Kidney (tissue), 14 donors: ENCODE data around the gene BTN1A1. TPM values are rescaled to one million over a fixed set of nuclear protein-coding genes. Genes with fewer than 3 reads are reported as not detected.

Experiments
- DNase-seq, 5 donors: peaks; one replicate each; pipeline ENCODE4 v3.0.0-alpha.2; 2013 to 2020
- FAIRE-seq: peaks from 2 replicates; lab custom pipeline; 2012; peaks lifted over from hg19 to GRCh38; lab: Jason Lieb, UNC
- H3K27ac ChIP-seq, 2 donors: one replicate each; pipeline ENCODE4 v1.7.0; 2013; ENCODE audit warnings: low read depth in 2 of 2, low read length in 2 of 2, inconsistent platforms in 1 of 2
- H3K27me3 ChIP-seq: one replicate; pipeline ENCODE4 v1.7.1; 2013; ENCODE audit warnings: low read length, inconsistent platforms; ENCODE audit not compliant: control insufficient read depth, insufficient read depth
- H3K36me3 ChIP-seq, 3 donors: one replicate each; pipeline versions ENCODE4 v1.7.0 to v1.7.1; 2013; ENCODE audit warnings: low read length in 3 of 3, control low read depth in 1 of 3, inconsistent platforms in 1 of 3; ENCODE audit not compliant: insufficient read depth in 3 of 3, control insufficient read depth in 2 of 3
- H3K4me1 ChIP-seq, 3 donors: one replicate each; pipeline versions ENCODE4 v1.7.0 to v1.7.1; 2013; ENCODE audit warnings: low read length in 3 of 3, inconsistent platforms in 1 of 3, low read depth in 1 of 3; ENCODE audit not compliant: control insufficient read depth in 2 of 3, insufficient read depth in 2 of 3
- H3K4me3 ChIP-seq, 3 donors: one replicate each; pipeline versions ENCODE4 v1.7.0 to v1.8.1; 2013; ENCODE audit warnings: low read length in 3 of 3, control low read depth in 1 of 3, inconsistent platforms in 1 of 3
- H3K9ac ChIP-seq, 3 donors: one replicate each; pipeline versions ENCODE4 v1.7.0 to v1.7.1; 2013; ENCODE audit warnings: low read length in 3 of 3, control low read depth in 1 of 3, inconsistent platforms in 1 of 3
- H3K9me3 ChIP-seq, 3 donors: one replicate each; pipeline versions ENCODE4 v1.7.0 to v1.7.1; 2013; ENCODE audit warnings: low read length in 3 of 3, control low read depth in 1 of 3, inconsistent platforms in 1 of 3; ENCODE audit not compliant: control insufficient read depth in 2 of 3, insufficient read depth in 1 of 3
- intact Hi-C: fragments of 100-400 bp; cut with DNase I; formaldehyde crosslinking; loops from one replicate; pipeline ENCODE4 v1.11.1; 2022
- polyA plus RNA-seq: library from polyadenylated mRNA; stranded (reverse); fragments of 350-450 nt; fragmentation: Illumina TruSeq; extraction: RNeasy Lipid Tissue Mini Kit (QIAGEN cat#74804); gene quantifications from one replicate; pipeline ENCODE4 v1.2.3, GENCODE V29; 2014; ENCODE audit warnings: low read depth, low replicate concordance; ENCODE audit not compliant: insufficient read depth
- total RNA-seq: library from RNA; stranded (reverse); fragmentation: NEBNext Ultra II Directional; extraction: Animal tissue kit (Norgen Biotek cat#: 25700); gene quantifications from one replicate; pipeline ENCODE4 v1.2.1, GENCODE V29; 2021
- TF ChIP-seq, protein P1 (sequence below): IDR thresholded peaks from 3 replicates; pipeline ENCODE4 v1.5.1; 2012; ENCODE audit warnings: mild to moderate bottlenecking, moderate library complexity, borderline replicate concordance; ENCODE audit not compliant: insufficient read depth; ENCODE audit errors: extremely low read depth
- donor health status: control.
- donor health status: control.
- donor health status: control.
- donor health status: control.
- donor health status: control.
- donor health status: DM: yes; HTN: yes; CAD: no.
- donor health status: Normal renal cell carcinoma (clear cell type).

BTN1A1 gene
- total and polyA plus RNA-seq, 2 donors from 2014 or later, result 0.09 TPM; not detected in 1

- intact Hi-C loops, result no loop called here
- H3K9ac ChIP-seq, result peak overlapping the region in 2 of 3 donors; percentile 15 to 44
- no peaks in the 10 kb centered on the region for H3K36me3 ChIP-seq
- peak overlapping the region in 1 of 2 donors; percentile 73 for H3K27ac ChIP-seq
- H3K4me1 ChIP-seq, result peaks cover 0 to 2% (median 0%) of the 10 kb centered on the region in 3 donors
- FAIRE-seq, result no peak
- no peaks in the 10 kb centered on the region for H3K27me3 ChIP-seq
- no peaks in the 10 kb centered on the region for H3K9me3 ChIP-seq
- H3K4me3 ChIP-seq, result peak overlapping the region; percentile 51 to 68 (median 58)
- DNase-seq, result peak in 3 of 5 donors; percentile 44 to 71 (median 65)
- TF ChIP-seq, protein P1, sequence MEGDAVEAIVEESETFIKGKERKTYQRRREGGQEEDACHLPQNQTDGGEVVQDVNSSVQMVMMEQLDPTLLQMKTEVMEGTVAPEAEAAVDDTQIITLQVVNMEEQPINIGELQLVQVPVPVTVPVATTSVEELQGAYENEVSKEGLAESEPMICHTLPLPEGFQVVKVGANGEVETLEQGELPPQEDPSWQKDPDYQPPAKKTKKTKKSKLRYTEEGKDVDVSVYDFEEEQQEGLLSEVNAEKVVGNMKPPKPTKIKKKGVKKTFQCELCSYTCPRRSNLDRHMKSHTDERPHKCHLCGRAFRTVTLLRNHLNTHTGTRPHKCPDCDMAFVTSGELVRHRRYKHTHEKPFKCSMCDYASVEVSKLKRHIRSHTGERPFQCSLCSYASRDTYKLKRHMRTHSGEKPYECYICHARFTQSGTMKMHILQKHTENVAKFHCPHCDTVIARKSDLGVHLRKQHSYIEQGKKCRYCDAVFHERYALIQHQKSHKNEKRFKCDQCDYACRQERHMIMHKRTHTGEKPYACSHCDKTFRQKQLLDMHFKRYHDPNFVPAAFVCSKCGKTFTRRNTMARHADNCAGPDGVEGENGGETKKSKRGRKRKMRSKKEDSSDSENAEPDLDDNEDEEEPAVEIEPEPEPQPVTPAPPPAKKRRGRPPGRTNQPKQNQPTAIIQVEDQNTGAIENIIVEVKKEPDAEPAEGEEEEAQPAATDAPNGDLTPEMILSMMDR, result no peak
These were observed 54.8 kb downstream of the BTN1A1 start for GRCh38 chr6:26554697-26555504.

DNA sequence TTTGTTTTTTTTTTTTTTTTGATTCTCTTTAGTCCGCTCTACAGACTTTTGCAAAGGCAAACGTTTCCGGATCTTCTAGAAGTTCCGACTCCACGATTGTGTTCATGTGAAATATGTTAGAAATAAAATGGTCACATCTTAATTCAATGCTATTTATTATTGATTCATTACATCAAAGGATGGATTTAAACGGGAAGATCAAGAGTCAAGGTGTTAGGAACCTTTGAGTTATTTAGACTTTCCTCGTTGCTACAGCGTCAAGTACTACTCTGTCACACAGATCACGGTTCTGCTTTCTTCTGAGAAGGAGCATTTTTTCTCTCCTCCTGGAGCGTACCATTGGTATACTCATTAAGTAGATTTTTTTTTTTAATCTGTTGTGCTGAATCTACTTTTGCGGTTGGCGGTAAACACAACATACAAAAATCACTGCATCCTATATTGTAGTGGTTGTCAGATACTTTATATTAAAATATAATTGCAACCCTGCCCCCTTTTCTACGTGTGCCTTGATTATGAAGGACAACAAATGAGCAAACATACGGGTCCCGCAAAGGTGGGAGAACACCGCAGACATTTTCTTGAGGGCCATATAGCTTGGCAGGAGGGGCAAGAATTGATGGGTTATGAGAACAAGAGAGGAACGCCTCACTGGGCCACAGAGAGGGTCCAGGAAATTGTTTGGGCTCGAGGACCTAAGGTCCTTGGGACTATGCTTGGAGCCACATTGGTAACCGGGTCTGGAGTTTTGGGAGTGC is 55.6 kb downstream of the BTN1A1 start:
- Histone ChIP-seq H3K9ac (peak overlapping the region in 1 of 3 donors; percentile 44), H3K36me3 (no peaks in the 10 kb centered on the region), H3K27me3 (no peaks in the 10 kb centered on the region), H3K4me3 (peak overlapping the region in 1 of 3 donors; percentile 51), H3K9me3 (no peaks in the 10 kb centered on the region), H3K4me1 (peaks cover 0 to 2% (median 0%) of the 10 kb centered on the region in 3 donors), H3K27ac (no peak overlapping the region)
- TF ChIP-seq, protein P1, result no peak
- FAIRE-seq, result no peak
- intact Hi-C loops, result no loop called here
- peak in 1 of 5 donors; percentile 45 for DNase-seq

- no peak overlapping the region for H3K4me3 ChIP-seq
- TF ChIP-seq, protein P1, result no peak
- H3K9me3 ChIP-seq, result no peaks in the 10 kb centered on the region
- no peaks in the 10 kb centered on the region for H3K36me3 ChIP-seq
- FAIRE-seq (no peak), DNase-seq (peak in 2 of 5 donors; percentile 45 to 56)
- peaks cover 0 to 2% (median 0%) of the 10 kb centered on the region in 3 donors for H3K4me1 ChIP-seq
- no peaks in the 10 kb centered on the region for H3K27me3 ChIP-seq
- intact Hi-C loops, result no loop called here
- no peak overlapping the region for H3K9ac ChIP-seq
- H3K27ac ChIP-seq, result no peak overlapping the region
These were observed 56.4 kb downstream of the BTN1A1 start for GRCh38 chr6:26556263-26557070.

Other genes starting within 250 kb of the BTN1A1 start
- gene BTN3A2, start 135.1 kb upstream of the BTN1A1 start, total RNA-seq, result 21.5 TPM
- 26.0 TPM for gene BTN3A2, start 135.1 kb upstream of the BTN1A1 start, polyA plus RNA-seq
- gene BTN2A2, start 117.2 kb upstream of the BTN1A1 start, total RNA-seq, result 19.9 TPM
- gene BTN2A2, start 117.2 kb upstream of the BTN1A1 start, polyA plus RNA-seq, result 8.9 TPM
- 23.1 TPM for gene BTN3A1, start 98.0 kb upstream of the BTN1A1 start, total RNA-seq
- 13.8 TPM for gene BTN3A1, start 98.0 kb upstream of the BTN1A1 start, polyA plus RNA-seq
- 20.3 TPM for gene BTN3A3, start 59.8 kb upstream of the BTN1A1 start, total RNA-seq
- gene BTN3A3, start 59.8 kb upstream of the BTN1A1 start, polyA plus RNA-seq, result 7.9 TPM
- gene BTN2A1, start 42.3 kb upstream of the BTN1A1 start, total RNA-seq, result 19.1 TPM
- gene BTN2A1, start 42.3 kb upstream of the BTN1A1 start, polyA plus RNA-seq, result 15.6 TPM
- 72.7 TPM for gene HMGN4, start 38.1 kb downstream of the BTN1A1 start, total RNA-seq
- gene HMGN4, start 38.1 kb downstream of the BTN1A1 start, polyA plus RNA-seq, result 49.3 TPM
- 14.0 TPM for gene ABT1, start 96.7 kb downstream of the BTN1A1 start, total RNA-seq
- gene ABT1, start 96.7 kb downstream of the BTN1A1 start, polyA plus RNA-seq, result 11.3 TPM
- gene ZNF322, start 159.4 kb downstream of the BTN1A1 start, total RNA-seq, result 27.3 TPM
- gene ZNF322, start 159.4 kb downstream of the BTN1A1 start, polyA plus RNA-seq, result 7.9 TPM